GM23248 (cell line): ENCODE measurements around the gene SCAPER. TPM values are rescaled to one million over a fixed set of nuclear protein-coding genes. Genes with fewer than 3 reads are reported as not detected.
"Not testable (repeated sequence)": the region's sequence is repeated elsewhere in the genome, so short reads cannot be mapped to it uniquely, and the experiment has no call there.

Source experiments
- DNase-seq: peaks from one replicate; pipeline ENCODE4 v3.0.0-alpha.2; 2015
- H2AFZ ChIP-seq: fragments of 200-600 bp; sonication (generic); 2 replicates; pipeline ENCODE4 v1.6.1; 2016; ENCODE audit warnings: antibody characterized with exemption
- H3F3A ChIP-seq: fragments of 200-600 bp; sonication (generic); 2 replicates; pipeline ENCODE4 v1.6.1; 2016; ENCODE audit warnings: mild to moderate bottlenecking, antibody characterized with exemption, mixed run types; ENCODE audit not compliant: insufficient read depth
- H3K27ac ChIP-seq: fragments of 200-600 bp; sonication (generic); 2 replicates; pipeline ENCODE4 v1.5.1; 2016; ENCODE audit warnings: mild to moderate bottlenecking
- H3K27me3 ChIP-seq: fragments of 200-600 bp; sonication (generic); replicated peaks from 2 replicates; pipeline ENCODE4 v1.6.1; 2016; ENCODE audit warnings: mild to moderate bottlenecking; ENCODE audit not compliant: insufficient read depth
- H3K36me3 ChIP-seq: fragments of 200-600 bp; sonication (generic); 2 replicates; pipeline ENCODE4 v1.6.1; 2016; ENCODE audit warnings: low read depth, mild to moderate bottlenecking
- H3K4me1 ChIP-seq: fragments of 200-600 bp; sonication (generic); 2 replicates; pipeline ENCODE4 v1.6.1; 2016; ENCODE audit warnings: mild to moderate bottlenecking; ENCODE audit not compliant: insufficient read depth
- H3K4me2 ChIP-seq: fragments of 200-600 bp; sonication (generic); one replicate; pipeline ENCODE4 v1.6.1; 2016; ENCODE audit warnings: mild to moderate bottlenecking; ENCODE audit not compliant: unreplicated experiment
- H3K4me3 ChIP-seq: fragments of 200-600 bp; sonication (generic); 2 replicates; pipeline ENCODE4 v1.5.1; 2016; ENCODE audit warnings: mild to moderate bottlenecking
- H3K79me2 ChIP-seq: fragments of 200-600 bp; sonication (generic); 2 replicates; pipeline ENCODE4 v1.6.1; 2016; ENCODE audit warnings: mild to moderate bottlenecking; ENCODE audit not compliant: insufficient read depth
- H3K9ac ChIP-seq: fragments of 200-600 bp; sonication (generic); 2 replicates; pipeline ENCODE4 v1.6.1; 2016; ENCODE audit warnings: mild to moderate bottlenecking
- H3K9me2 ChIP-seq: fragments of 200-600 bp; sonication (generic); 2 replicates; pipeline ENCODE4 v1.6.1; 2016; ENCODE audit warnings: mixed run types, mild to moderate bottlenecking, moderate library complexity; ENCODE audit not compliant: insufficient read depth
- H3K9me3 ChIP-seq: fragments of 200-600 bp; sonication (generic); one replicate; pipeline ENCODE4 v1.6.1; 2017; ENCODE audit warnings: low read depth
- H4K20me1 ChIP-seq: fragments of 200-600 bp; sonication (generic); 2 replicates; pipeline ENCODE4 v1.6.0; 2016; ENCODE audit not compliant: insufficient read depth
- EZH2 ChIP-seq: fragments of 200-600 bp; sonication (generic); IDR thresholded peaks from 2 replicates; pipeline ENCODE4 v1.6.1; 2018; ENCODE audit warnings: antibody characterized with exemption, mild to moderate bottlenecking; ENCODE audit not compliant: insufficient read depth, poor library complexity, severe bottlenecking
- EZH2phosphoT487 ChIP-seq: fragments of 200-600 bp; sonication (generic); IDR thresholded peaks from 2 replicates; pipeline ENCODE4 v1.6.1; 2018; ENCODE audit warnings: antibody characterized with exemption, moderate library complexity, mild to moderate bottlenecking, low read depth; ENCODE audit not compliant: insufficient read depth
- WGBS, 2 experiments: methylation state at CpG; one replicate each; pipeline ENCODE4 v1.1.6; 2015 to 2017; ENCODE audit warnings: low lambda C conversion rate in 2 of 2, low coverage in 1 of 2; ENCODE audit errors: missing lambda C conversion rate in 2 of 2; 5-methylcytosine and 5-hydroxymethylcytosine counted together
- in situ Hi-C: fragments of 300-500 bp; cut with MboI; formaldehyde crosslinking; loops from 2 replicates; pipeline ENCODE4 v1.15.0; 2020
- polyA plus RNA-seq: library from polyadenylated mRNA; unstranded; fragments of >200 nt; fragmentation: Nextera tagmentation; extraction: Ambion mirVana; gene quantifications from 2 replicates; pipeline ENCODE4 v1.2.1, GENCODE V29; 2016
- total RNA-seq: library from RNA; depleted of rRNA; stranded (reverse); fragments of >200 nt; shearing (Covaris generic); gene quantifications from 2 replicates; pipeline ENCODE4 v1.2.3, GENCODE V29; 2014

The SCAPER gene
- total and polyA plus RNA-seq, 2 experiments from 2014 or later = 5.9 to 7.8 TPM

DNA sequence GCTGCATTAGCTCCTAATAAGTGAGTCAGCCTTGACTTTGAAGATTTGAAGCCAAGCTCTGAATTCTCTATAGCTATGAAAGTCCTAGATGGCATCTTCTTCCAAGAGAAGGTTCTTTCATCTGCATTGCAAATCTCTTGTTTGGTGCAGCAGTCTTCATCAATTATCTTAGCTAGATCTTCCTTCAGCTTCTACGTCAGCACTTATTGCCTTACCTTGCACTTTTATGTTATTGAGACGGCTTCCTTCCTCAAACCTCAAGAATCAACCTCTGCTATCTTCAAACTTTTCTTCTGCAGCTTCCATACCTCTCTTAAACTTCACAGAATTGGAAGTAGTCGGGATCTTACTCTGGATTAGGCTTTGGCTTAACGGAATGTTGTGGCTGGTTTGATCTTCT, 167.6 kb downstream of the SCAPER start:
- Histone ChIP-seq H3K27ac (no peak overlapping the region), H3K9me2 (no peaks in the 10 kb centered on the region), H3K36me3 (no peaks in the 10 kb centered on the region), H3K4me2 (no peak overlapping the region), H3K9me3 (no peaks in the 10 kb centered on the region), H2AFZ (no peak overlapping the region), H3K27me3 (no peaks in the 10 kb centered on the region), H3K4me1 (no peaks in the 10 kb centered on the region), H3K4me3 (no peak overlapping the region), H4K20me1 (no peaks in the 10 kb centered on the region), H3K79me2 (no peaks in the 10 kb centered on the region), H3F3A (no peaks in the 10 kb centered on the region), H3K9ac (no peak overlapping the region)
- TF ChIP-seq EZH2 (no peak), EZH2phosphoT487 (no peak)
- WGBS, 2 experiments = 94% methylated on average over 4 of the region's 4 CpGs
- in situ Hi-C loops = no loop called here
- no peak for DNase-seq

DNA sequence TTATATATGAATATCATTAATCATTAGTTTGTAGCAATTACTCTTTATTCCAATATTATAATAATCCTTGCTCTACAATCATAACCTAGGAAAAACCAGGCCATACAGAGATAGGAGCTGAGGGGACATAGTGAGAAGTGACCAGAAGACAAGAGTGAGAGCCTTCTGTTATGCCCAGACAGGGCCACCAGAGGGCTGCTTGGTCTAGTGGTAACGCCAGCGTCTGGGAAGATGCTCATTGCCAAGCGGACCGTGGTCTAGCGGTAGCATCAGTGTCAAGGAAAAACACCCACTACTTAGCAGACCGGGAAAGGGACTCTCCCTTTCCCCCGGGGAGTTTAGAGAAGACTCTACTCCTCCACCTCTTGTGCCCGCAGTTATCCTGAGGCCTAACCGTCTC, 172.8 kb downstream of the SCAPER start:
- H4K20me1 ChIP-seq, in situ Hi-C loops, H3K4me1 ChIP-seq, H3K4me2 ChIP-seq, H3K4me3 ChIP-seq, H3F3A ChIP-seq, H3K27ac ChIP-seq, H3K9me2 ChIP-seq, H2AFZ ChIP-seq, H3K9ac ChIP-seq, H3K27me3 ChIP-seq, H3K79me2 ChIP-seq, DNase-seq, H3K36me3 ChIP-seq, H3K9me3 ChIP-seq: not testable (repeated sequence)
- 89% methylated on average over 9 of the region's 9 CpGs for WGBS, 2 experiments

DNA sequence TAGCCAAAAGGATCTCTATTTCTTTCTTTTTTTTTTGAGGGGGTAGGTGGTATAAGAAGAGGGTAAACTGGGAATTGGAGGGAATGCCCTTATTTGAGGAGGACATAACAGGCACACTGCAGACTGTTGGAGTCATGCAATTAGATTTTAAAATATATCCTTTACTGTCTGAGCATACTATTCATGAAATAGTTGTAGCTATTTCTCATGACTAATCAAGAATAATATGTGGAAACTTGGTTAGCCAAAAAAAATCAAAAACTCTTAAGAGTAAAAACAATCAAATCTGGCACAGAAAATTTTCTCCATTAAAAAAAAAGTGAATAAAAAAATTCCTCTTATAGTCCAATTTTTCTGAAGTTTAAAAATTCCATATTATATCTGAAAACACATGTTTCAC, 174.9 kb downstream of the SCAPER start:
- Histone ChIP-seq H3K4me2 (no peak overlapping the region), H3K4me3 (no peak overlapping the region), H3K9me2 (no peaks in the 10 kb centered on the region), H3F3A (no peaks in the 10 kb centered on the region), H3K27ac (no peak overlapping the region), H2AFZ (no peak overlapping the region), H3K4me1 (0 out of 2 replicates have a peak, but pooled peaks cover 8% of the 10 kb centered on the region), H3K36me3 (no peaks in the 10 kb centered on the region; the same call in 1 of the 2 replicates), H3K9me3 (no peaks in the 10 kb centered on the region), H3K27me3 (no peaks in the 10 kb centered on the region), H4K20me1 (no peaks in the 10 kb centered on the region), H3K79me2 (no peaks in the 10 kb centered on the region), H3K9ac (no peak overlapping the region)
- in situ Hi-C loops = no loop called here
- peak; percentile 54 for DNase-seq
- TF ChIP-seq EZH2phosphoT487 (no peak), EZH2 (no peak)

DNA sequence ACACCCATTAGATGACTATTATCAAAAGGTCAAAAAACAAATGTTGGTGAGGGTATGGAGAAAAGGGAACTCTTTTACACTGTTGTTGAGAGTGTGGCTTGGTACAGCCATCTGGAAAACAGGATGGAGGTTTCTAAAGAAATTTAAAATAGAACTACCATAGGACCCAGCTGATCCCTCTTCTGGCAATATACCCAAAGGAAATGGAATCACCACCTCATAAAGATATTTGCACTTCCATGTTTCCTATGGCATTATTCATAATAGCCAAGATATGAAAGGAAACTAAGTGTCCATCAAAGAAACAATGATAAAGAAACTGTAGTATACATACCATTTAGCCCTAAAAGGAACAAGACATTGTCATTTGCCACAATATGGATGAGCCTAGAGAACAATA, 186.3 kb downstream of the SCAPER start:
- Histone ChIP-seq H3K79me2 (no peaks in the 10 kb centered on the region), H3F3A (no peaks in the 10 kb centered on the region), H4K20me1 (no peaks in the 10 kb centered on the region), H3K4me2 (no peak overlapping the region), H3K4me3 (no peak overlapping the region), H3K36me3 (no peaks in the 10 kb centered on the region), H3K9me2 (no peaks in the 10 kb centered on the region), H2AFZ (no peak overlapping the region), H3K9me3 (no peaks in the 10 kb centered on the region), H3K9ac (no peak overlapping the region), H3K27ac (no peak overlapping the region), H3K27me3 (no peaks in the 10 kb centered on the region), H3K4me1 (no peaks in the 10 kb centered on the region)
- no peak for DNase-seq
- in situ Hi-C loops = no loop called here
- TF ChIP-seq EZH2 (no peak), EZH2phosphoT487 (no peak)

DNA sequence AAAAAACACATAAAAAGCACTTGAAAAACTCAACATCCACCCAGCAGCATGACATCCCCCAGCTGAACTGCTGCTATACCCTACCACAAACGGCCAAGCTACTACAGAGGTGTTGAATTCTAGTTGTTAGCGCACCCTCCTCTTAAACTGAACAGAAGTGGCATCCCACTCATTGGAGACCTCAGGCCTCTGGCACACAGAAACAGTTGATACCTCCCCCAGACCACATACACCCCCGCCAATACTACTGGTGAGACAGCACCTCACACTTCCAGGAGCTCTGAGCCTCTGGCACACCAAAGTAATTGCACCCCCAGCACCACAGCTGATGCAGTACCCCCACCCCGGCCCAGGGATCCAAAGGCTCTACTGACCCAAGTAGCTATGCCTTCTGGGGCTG, 190.2 kb downstream of the SCAPER start:
- Histone ChIP-seq H3K9ac (no peak overlapping the region), H3K36me3 (no peaks in the 10 kb centered on the region), H3K27ac (no peak overlapping the region), H3K9me2 (no peaks in the 10 kb centered on the region), H4K20me1 (no peaks in the 10 kb centered on the region), H3K79me2 (no peaks in the 10 kb centered on the region), H3F3A (no peaks in the 10 kb centered on the region), H3K4me2 (no peak overlapping the region), H2AFZ (no peak overlapping the region), H3K4me1 (no peaks in the 10 kb centered on the region), H3K4me3 (no peak overlapping the region), H3K9me3 (no peaks in the 10 kb centered on the region), H3K27me3 (no peaks in the 10 kb centered on the region)
- in situ Hi-C loops = no loop called here
- 68 to 77% methylated on average over 4 of the region's 4 CpGs for WGBS, 2 experiments
- no peak for TF ChIP-seq EZH2
- no peak for TF ChIP-seq EZH2phosphoT487
- no peak for DNase-seq
